HEK293 (cell line): ENCODE data around the gene DHRS3.

Experiments used
- CTCF ChIP-seq: fragments of 450-650 bp; formaldehyde crosslinking; IDR thresholded peaks from 2 replicates; pipeline ENCODE4 v1.5.1; 2016; ENCODE audit warnings: missing biosample characterization, missing genetic modification characterization
- GLI2 ChIP-seq: fragments of 450-650 bp; formaldehyde crosslinking; IDR thresholded peaks from 2 replicates; pipeline ENCODE4; 2017; ENCODE audit warnings: missing biosample characterization, missing genetic modification characterization, low read depth, borderline replicate concordance
- HOXA7 ChIP-seq: sonication (generic); formaldehyde crosslinking; IDR thresholded peaks from 2 replicates; pipeline ENCODE4 v1.8.1; 2022; ENCODE audit warnings: missing genetic modification reagents, borderline replicate concordance
- OVOL3 ChIP-seq: fragments of 450-650 bp; formaldehyde crosslinking; IDR thresholded peaks from 2 replicates; pipeline ENCODE4 v1.5.1; 2016; ENCODE audit warnings: missing biosample characterization, missing genetic modification characterization
- ZFP41 ChIP-seq: fragments of 450-650 bp; formaldehyde crosslinking; IDR thresholded peaks from 2 replicates; pipeline ENCODE4 v1.5.1; 2016; ENCODE audit warnings: missing biosample characterization, missing genetic modification characterization, borderline replicate concordance
- ZNF16 ChIP-seq: fragments of 450-650 bp; formaldehyde crosslinking; IDR thresholded peaks from 2 replicates; pipeline ENCODE4 v1.5.1; 2016; ENCODE audit warnings: low read depth, missing biosample characterization, missing genetic modification characterization
- ZNF311 ChIP-seq: fragments of 450-650 bp; formaldehyde crosslinking; IDR thresholded peaks from 2 replicates; pipeline ENCODE4 v1.5.1; 2017; ENCODE audit warnings: missing biosample characterization, missing genetic modification characterization, borderline replicate concordance
- ZNF335 ChIP-seq: fragments of 450-650 bp; formaldehyde crosslinking; conservative IDR thresholded peaks from 2 replicates; pipeline ENCODE4 v1.5.1; 2016; ENCODE audit warnings: missing biosample characterization, missing genetic modification characterization
- ZNF404 ChIP-seq: fragments of 450-650 bp; formaldehyde crosslinking; IDR thresholded peaks from 2 replicates; pipeline ENCODE4 v1.5.1; 2017; ENCODE audit warnings: missing biosample characterization, missing genetic modification characterization
- TF ChIP-seq, protein P1 (sequence below): fragments of 450-650 bp; formaldehyde crosslinking; IDR thresholded peaks from 2 replicates; pipeline ENCODE4 v1.5.1; 2016; ENCODE audit warnings: missing biosample characterization, missing genetic modification characterization
- TF ChIP-seq, protein P2 (sequence below): fragments of 450-650 bp; formaldehyde crosslinking; IDR thresholded peaks from 2 replicates; pipeline ENCODE4 v1.5.1; 2016; ENCODE audit warnings: missing biosample characterization, missing genetic modification characterization, low read depth

- TF ChIP-seq CTCF (tag by site-specific recombination) (no peak), ZNF16 (tag by site-specific recombination) (no peak), HOXA7 (CRISPR knock-in tag) (no peak), OVOL3 (tag by site-specific recombination) (no peak), ZNF311 (tag by site-specific recombination) (no peak), ZFP41 (tag by site-specific recombination) (no peak), ZNF335 (no peak), GLI2 (tag by site-specific recombination) (no peak), ZNF404 (no peak)
- TF ChIP-seq, protein P1, sequence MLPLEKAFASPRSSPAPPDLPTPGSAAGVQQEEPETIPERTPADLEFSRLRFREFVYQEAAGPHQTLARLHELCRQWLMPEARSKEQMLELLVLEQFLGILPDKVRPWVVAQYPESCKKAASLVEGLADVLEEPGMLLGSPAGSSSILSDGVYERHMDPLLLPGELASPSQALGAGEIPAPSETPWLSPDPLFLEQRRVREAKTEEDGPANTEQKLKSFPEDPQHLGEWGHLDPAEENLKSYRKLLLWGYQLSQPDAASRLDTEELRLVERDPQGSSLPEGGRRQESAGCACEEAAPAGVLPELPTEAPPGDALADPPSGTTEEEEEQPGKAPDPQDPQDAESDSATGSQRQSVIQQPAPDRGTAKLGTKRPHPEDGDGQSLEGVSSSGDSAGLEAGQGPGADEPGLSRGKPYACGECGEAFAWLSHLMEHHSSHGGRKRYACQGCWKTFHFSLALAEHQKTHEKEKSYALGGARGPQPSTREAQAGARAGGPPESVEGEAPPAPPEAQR (tag by site-specific recombination), result no peak
- TF ChIP-seq, protein P2, sequence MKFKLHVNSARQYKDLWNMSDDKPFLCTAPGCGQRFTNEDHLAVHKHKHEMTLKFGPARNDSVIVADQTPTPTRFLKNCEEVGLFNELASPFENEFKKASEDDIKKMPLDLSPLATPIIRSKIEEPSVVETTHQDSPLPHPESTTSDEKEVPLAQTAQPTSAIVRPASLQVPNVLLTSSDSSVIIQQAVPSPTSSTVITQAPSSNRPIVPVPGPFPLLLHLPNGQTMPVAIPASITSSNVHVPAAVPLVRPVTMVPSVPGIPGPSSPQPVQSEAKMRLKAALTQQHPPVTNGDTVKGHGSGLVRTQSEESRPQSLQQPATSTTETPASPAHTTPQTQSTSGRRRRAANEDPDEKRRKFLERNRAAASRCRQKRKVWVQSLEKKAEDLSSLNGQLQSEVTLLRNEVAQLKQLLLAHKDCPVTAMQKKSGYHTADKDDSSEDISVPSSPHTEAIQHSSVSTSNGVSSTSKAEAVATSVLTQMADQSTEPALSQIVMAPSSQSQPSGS (tag by site-specific recombination), result no peak
Measured at GRCh38 chr1:12630946-12631530, 13.0 kb upstream of the DHRS3 start.
